Spleen (tissue), 11 donors: Measurements from ENCODE around the gene TMEM52B. TPM values are rescaled to one million over a fixed set of nuclear protein-coding genes. Genes with fewer than 3 reads are reported as not detected.
"Not testable (repeated sequence)": the region's sequence is repeated elsewhere in the genome, so short reads cannot be mapped to it uniquely, and the experiment has no call there.

ENCODE experiments used
- DNase-seq: peaks from one replicate; pipeline ENCODE4 v3.0.0-alpha.2; 2020
- H3K27ac ChIP-seq, 8 donors: fragments of 200-600 bp; sonication (generic) in 7 of 8; 1 replicate in 4 of 8; 2 replicates in 4 of 8; pipeline versions ENCODE4 v1.5.0 to v1.8.0; 2016 to 2021; ENCODE audit warnings: inconsistent platforms in 4 of 8, mild to moderate bottlenecking in 4 of 8, moderate library complexity in 1 of 8
- H3K27me3 ChIP-seq, 7 donors: fragments of 200-600 bp; sonication (generic) in 6 of 7; replicated peaks in 1 of 7; 1 replicate in 4 of 7; 2 replicates in 3 of 7; pipeline versions ENCODE4 v1.5.0 to v1.8.0; 2016 to 2021; ENCODE audit warnings: inconsistent platforms in 3 of 7, mild to moderate bottlenecking in 1 of 7
- H3K36me3 ChIP-seq, 6 donors: fragments of 200-600 bp; sonication (generic) in 5 of 6; 1 replicate in 4 of 6; 2 replicates in 2 of 6; pipeline versions ENCODE4 v1.5.0 to v1.8.0; 2016 to 2021; ENCODE audit warnings: inconsistent platforms in 2 of 6
- H3K4me1 ChIP-seq, 6 donors: fragments of 200-600 bp; sonication (generic) in 5 of 6; 1 replicate in 3 of 6; 2 replicates in 3 of 6; pipeline versions ENCODE4 v1.5.0 to v1.8.0; 2016 to 2021; ENCODE audit warnings: inconsistent platforms in 3 of 6
- H3K4me3 ChIP-seq, 8 donors: fragments of 200-600 bp; sonication (generic) in 7 of 8; 1 replicate in 4 of 8; 2 replicates in 4 of 8; pipeline versions ENCODE4 v1.5.0 to v1.8.0; 2016 to 2021; ENCODE audit warnings: inconsistent platforms in 4 of 8, mild to moderate bottlenecking in 4 of 8, moderate library complexity in 2 of 8
- H3K9me3 ChIP-seq, 8 donors: fragments of 200-600 bp; sonication (generic) in 7 of 8; 1 replicate in 4 of 8; 2 replicates in 4 of 8; pipeline versions ENCODE4 v1.5.0 to v1.8.0; 2016 to 2021; ENCODE audit warnings: inconsistent platforms in 4 of 8
- POLR2A ChIP-seq, 3 donors: fragments of 450-650 bp; IDR thresholded peaks; one replicate each; pipeline ENCODE4 v1.5.1; 2017; ENCODE audit warnings: antibody characterized with exemption in 3 of 3, mild to moderate bottlenecking in 1 of 3
- POLR2AphosphoS5 ChIP-seq, 3 donors: sonication (generic); formaldehyde crosslinking; IDR thresholded peaks; one replicate each; pipeline ENCODE4 v1.5.1; 2017; ENCODE audit warnings: antibody characterized with exemption in 3 of 3
- WGBS, 5 donors: extraction: QIAGEN DNeasy Blood & Tissue Kit in 3 of 5; methylation state at CpG; one replicate each; pipeline versions ENCODE4 v1.1.5 to v1.1.7; 2013 to 2018; 5-methylcytosine and 5-hydroxymethylcytosine counted together
- intact Hi-C: fragments of 100-400 bp; cut with DNase I; formaldehyde crosslinking; loops from one replicate; pipeline ENCODE4 v1.15.0; 2023; ENCODE audit warnings: low total_unique reads
- polyA plus RNA-seq, 3 donors: library from polyadenylated mRNA; stranded (reverse); fragments of 200-250 nt; gene quantifications; one replicate each; pipeline ENCODE4 v1.2.1, GENCODE V29; 2013
- total RNA-seq, 7 donors: library from RNA; depleted of rRNA in 3 of 7; stranded (reverse); fragments of >200 nt in 3 of 7; fragmentation: NEBNext Ultra II Directional in 4 of 7; extraction: Animal tissue kit (Norgen Biotek cat#: 25700) in 4 of 7; gene quantifications; one replicate each; pipeline versions ENCODE4 v1.1.0 to v1.2.1, GENCODE V29; 2016 to 2021
- TF ChIP-seq, protein P1 (sequence below), 11 experiments: fragments of 200-600 bp in 7 of 11; fragments of 450-650 bp in 4 of 11; sonication (generic) in 4 of 11; IDR thresholded peaks in 8 of 11; conservative IDR thresholded peaks in 3 of 11; 1 replicate in 7 of 11; 2 replicates in 4 of 11; pipeline versions ENCODE4 v1.4.0 to v1.8.0; 2016 to 2021; ENCODE audit warnings: antibody characterized with exemption in 11 of 11, inconsistent platforms in 4 of 11, mild to moderate bottlenecking in 1 of 11
- donor health status: healthy with polysubstance abuse.
- donor health status: DM: no; HTN: no; CAD: no; lungs with moderate emphysema.
- donor health status: DM: no; HTN: no; CAD: no.
- donor health status: Bipolar disorder and iron deficiency.
- donor health status: healthy.
- donor health status: DM: no; HTN: no; CAD: no.
- donor health status: DM: yes; HTN: yes; CAD: no.

Gene TMEM52B
- total and polyA plus RNA-seq, 10 donors: 0.06 to 0.40 (median 0.19) TPM; not detected in 7

DNA sequence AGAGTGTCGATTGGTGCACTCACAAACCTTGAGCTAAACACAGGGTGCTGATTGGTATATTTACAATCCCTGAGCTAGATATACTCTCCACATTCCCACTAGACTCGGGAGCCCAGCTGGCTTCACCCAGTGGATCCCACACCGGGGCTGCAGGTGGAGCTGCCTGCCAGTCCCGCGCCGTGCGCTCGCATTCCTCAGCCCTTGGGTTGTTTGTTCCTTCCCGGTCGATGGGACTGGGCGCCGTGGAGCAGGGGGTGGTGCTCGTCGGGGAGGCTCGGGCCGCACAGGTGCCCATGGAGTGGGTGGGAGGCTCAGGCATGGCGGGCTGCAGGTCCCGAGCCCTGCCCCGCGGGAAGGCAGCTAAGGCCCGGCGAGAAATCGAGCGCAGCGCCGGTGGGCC is 46.6 kb downstream of the TMEM52B start:
- 91 to 96% (median 95%) methylated on average over 9 to 20 of the region's 26 CpGs for WGBS, 5 donors
- H3K4me3 ChIP-seq, H3K9me3 ChIP-seq, DNase-seq, H3K27ac ChIP-seq, intact Hi-C loops, H3K4me1 ChIP-seq, H3K27me3 ChIP-seq: not testable (repeated sequence)
- TF ChIP-seq POLR2AphosphoS5 (IDR thresholded peaks at IDR 0.05): peak; percentile 20 to 71 (median 29)
- peaks cover 0 to 45% (median 36%) of the 10 kb centered on the region in 6 donors for H3K36me3 ChIP-seq

- H3K9me3 ChIP-seq: no peaks in the 10 kb centered on the region
- H3K4me3 ChIP-seq: no peak overlapping the region
- no peaks in the 10 kb centered on the region for H3K4me1 ChIP-seq
- H3K27me3 ChIP-seq: no peaks in the 10 kb centered on the region
- no peak overlapping the region for H3K27ac ChIP-seq
- peaks cover 0 to 38% (median 29%) of the 10 kb centered on the region in 6 donors for H3K36me3 ChIP-seq
- WGBS, 5 donors: 94 to 98% (median 97%) methylated on average over 5 to 6 of the region's 6 CpGs
- intact Hi-C loops: no loop called here
- no peak for DNase-seq
- TF ChIP-seq POLR2AphosphoS5 (IDR thresholded peaks at IDR 0.05) (no peak), POLR2A (IDR thresholded peaks at IDR 0.05) (no peak)
- TF ChIP-seq, protein P1, sequence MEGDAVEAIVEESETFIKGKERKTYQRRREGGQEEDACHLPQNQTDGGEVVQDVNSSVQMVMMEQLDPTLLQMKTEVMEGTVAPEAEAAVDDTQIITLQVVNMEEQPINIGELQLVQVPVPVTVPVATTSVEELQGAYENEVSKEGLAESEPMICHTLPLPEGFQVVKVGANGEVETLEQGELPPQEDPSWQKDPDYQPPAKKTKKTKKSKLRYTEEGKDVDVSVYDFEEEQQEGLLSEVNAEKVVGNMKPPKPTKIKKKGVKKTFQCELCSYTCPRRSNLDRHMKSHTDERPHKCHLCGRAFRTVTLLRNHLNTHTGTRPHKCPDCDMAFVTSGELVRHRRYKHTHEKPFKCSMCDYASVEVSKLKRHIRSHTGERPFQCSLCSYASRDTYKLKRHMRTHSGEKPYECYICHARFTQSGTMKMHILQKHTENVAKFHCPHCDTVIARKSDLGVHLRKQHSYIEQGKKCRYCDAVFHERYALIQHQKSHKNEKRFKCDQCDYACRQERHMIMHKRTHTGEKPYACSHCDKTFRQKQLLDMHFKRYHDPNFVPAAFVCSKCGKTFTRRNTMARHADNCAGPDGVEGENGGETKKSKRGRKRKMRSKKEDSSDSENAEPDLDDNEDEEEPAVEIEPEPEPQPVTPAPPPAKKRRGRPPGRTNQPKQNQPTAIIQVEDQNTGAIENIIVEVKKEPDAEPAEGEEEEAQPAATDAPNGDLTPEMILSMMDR (IDR thresholded peaks at IDR 0.05 in 8 of 11, conservative IDR thresholded peaks at IDR 0.05 in 3 of 11): no peak
Observed at GRCh38 chr12:10226086-10226485, 47.3 kb downstream of the TMEM52B start.

DNA sequence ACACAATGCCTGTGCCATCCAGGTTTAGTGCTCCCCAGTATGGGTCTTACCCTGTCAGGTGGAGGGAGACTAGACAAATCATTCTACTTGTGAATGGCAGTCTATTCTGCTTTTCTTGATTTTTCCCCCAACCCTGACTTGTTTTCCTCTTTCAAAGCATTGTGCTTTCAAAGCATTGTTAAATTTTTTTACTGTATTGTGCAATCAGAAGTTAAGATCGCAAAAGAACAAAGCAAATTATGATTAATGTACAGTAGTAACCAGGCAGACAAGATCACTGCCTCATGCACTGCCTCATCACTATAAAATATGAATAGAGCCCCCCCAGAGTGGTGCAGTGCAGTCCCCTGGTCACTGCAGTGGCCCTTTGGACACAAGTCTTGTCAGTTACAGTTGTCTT is 47.9 kb downstream of the TMEM52B start:
- WGBS, 5 donors: 69 to 86% (median 81%) methylated on average over 1 of the region's 1 CpG
- no peak overlapping the region for H3K4me3 ChIP-seq
- no peaks in the 10 kb centered on the region for H3K9me3 ChIP-seq
- intact Hi-C loops: no loop called here
- H3K4me1 ChIP-seq: no peaks in the 10 kb centered on the region
- no peak for DNase-seq
- peaks cover 0 to 32% (median 23%) of the 10 kb centered on the region in 6 donors for H3K36me3 ChIP-seq
- H3K27ac ChIP-seq: no peak overlapping the region
- H3K27me3 ChIP-seq: no peaks in the 10 kb centered on the region
- TF ChIP-seq, protein P1 (IDR thresholded peaks at IDR 0.05 in 8 of 11, conservative IDR thresholded peaks at IDR 0.05 in 3 of 11): no peak
- no peak for TF ChIP-seq POLR2AphosphoS5 (IDR thresholded peaks at IDR 0.05)
- TF ChIP-seq POLR2A (IDR thresholded peaks at IDR 0.05): no peak

GRCh38 chr12:10227648-10228047 is 48.8 kb downstream of the TMEM52B start:
- DNase-seq: no peak
- H3K36me3 ChIP-seq: peaks cover 0 to 23% (median 14%) of the 10 kb centered on the region in 6 donors
- 40 to 68% (median 60%) methylated on average over 1 of the region's 1 CpG for WGBS, 5 donors
- H3K4me3 ChIP-seq: no peak overlapping the region
- no peaks in the 10 kb centered on the region for H3K9me3 ChIP-seq
- no peak overlapping the region for H3K27ac ChIP-seq
- intact Hi-C loops: no loop called here
- H3K4me1 ChIP-seq: no peaks in the 10 kb centered on the region
- H3K27me3 ChIP-seq: no peaks in the 10 kb centered on the region
- TF ChIP-seq POLR2A (IDR thresholded peaks at IDR 0.05): no peak
- no peak for TF ChIP-seq POLR2AphosphoS5 (IDR thresholded peaks at IDR 0.05)
- TF ChIP-seq, protein P1 (IDR thresholded peaks at IDR 0.05 in 8 of 11, conservative IDR thresholded peaks at IDR 0.05 in 3 of 11): no peak

GRCh38 chr12:10234562-10234961 is 55.7 kb downstream of the TMEM52B start:
- Histone ChIP-seq H3K4me1 (peaks cover 0 to 13% (median 0%) of the 10 kb centered on the region in 6 donors), H3K9me3 (peaks cover 0 to 23% (median 20%) of the 10 kb centered on the region in 8 donors), H3K36me3 (no peaks in the 10 kb centered on the region), H3K27ac (no peak overlapping the region), H3K4me3 (no peak overlapping the region), H3K27me3 (no peaks in the 10 kb centered on the region)
- no peak for TF ChIP-seq POLR2A (IDR thresholded peaks at IDR 0.05)
- intact Hi-C loops: no loop called here
- DNase-seq: no peak
